PC-3 (cell line): ENCODE results near the gene OLFM2. TPM values are rescaled to one million over a fixed set of nuclear protein-coding genes. Genes with fewer than 3 reads are reported as not detected.

ENCODE experiments used
- ATAC-seq: fragments of 200-7000 bp; cut with Tn5 transposase; 2 replicates; pipeline ENCODE4 v1.9.1; 2020; ENCODE audit warnings: mild to moderate bottlenecking, moderate library complexity
- BruUV-seq: library from RNA; stranded (reverse); fragments of 400-500 nt; replicated peaks from 2 replicates; lab custom pipeline; 2021; lab: Mats Ljungman, UMichigan
- CTCF ChIA-PET: fragments of 300-600 bp; sonication (Branson Sonifier 250); formaldehyde crosslinking; loops from one replicate; lab custom pipeline; 2022; ENCODE audit warnings: antibody characterized with exemption; lab: Charles Lee
- POLR2A ChIA-PET: fragments of 300-600 bp; sonication (Branson Sonifier 250); formaldehyde crosslinking; loops from one replicate; lab custom pipeline; 2022; ENCODE audit warnings: antibody characterized with exemption; ENCODE audit not compliant: unreplicated experiment; lab: Charles Lee
- DNase-seq: peaks from one replicate; pipeline ENCODE4 v3.0.0-alpha.2; 2015
- H2AFZ ChIP-seq: fragments of 300-600 bp; sonication (generic); 2 replicates; pipeline ENCODE4 v1.6.0; 2016; ENCODE audit warnings: antibody characterized with exemption, low read length
- H3F3A ChIP-seq: fragments of 300-600 bp; sonication (generic); one replicate; pipeline ENCODE4 v1.6.0; 2017; ENCODE audit warnings: antibody characterized with exemption, low read length, control low read depth, mild to moderate bottlenecking; ENCODE audit not compliant: unreplicated experiment
- H3K27ac ChIP-seq: fragments of 300-600 bp; sonication (generic); 2 replicates; pipeline ENCODE4 v1.5.1; 2016; ENCODE audit warnings: mild to moderate bottlenecking, low read length
- H3K27me3 ChIP-seq: fragments of 300-600 bp; sonication (generic); 2 replicates; pipeline ENCODE4 v1.6.1; 2016; ENCODE audit warnings: low read length, mixed read lengths
- H3K36me3 ChIP-seq: fragments of 300-600 bp; sonication (generic); 2 replicates; pipeline ENCODE4 v1.6.1; 2016; ENCODE audit warnings: low read depth, mixed run types, low read length, mixed read lengths
- H3K4me1 ChIP-seq: fragments of 300-600 bp; sonication (generic); 2 replicates; pipeline ENCODE4 v1.5.1; 2016; ENCODE audit warnings: low read length; ENCODE audit not compliant: insufficient read depth
- H3K4me2 ChIP-seq: fragments of 300-600 bp; sonication (generic); 2 replicates; pipeline ENCODE4 v1.6.0; 2016; ENCODE audit warnings: low read length
- H3K4me3 ChIP-seq: fragments of 300-600 bp; sonication (generic); 2 replicates; pipeline ENCODE4 v1.5.1; 2016; ENCODE audit warnings: mild to moderate bottlenecking, low read length, mixed read lengths
- H3K79me2 ChIP-seq: fragments of 300-600 bp; sonication (generic); 2 replicates; pipeline ENCODE4 v1.6.1; 2017; ENCODE audit warnings: low read length, mixed read lengths
- H3K9ac ChIP-seq: fragments of 300-600 bp; sonication (generic); 2 replicates; pipeline ENCODE4 v1.6.0; 2016; ENCODE audit warnings: mild to moderate bottlenecking, low read length
- H3K9me2 ChIP-seq: fragments of 300-600 bp; sonication (generic); replicated peaks from 2 replicates; pipeline ENCODE4 v1.6.1; 2016; ENCODE audit warnings: mixed run types, low read length, mixed read lengths
- H3K9me3 ChIP-seq: fragments of 300-600 bp; sonication (generic); 2 replicates; pipeline ENCODE4 v1.6.1; 2016; ENCODE audit warnings: low read length, mixed read lengths
- H4K20me1 ChIP-seq: fragments of 300-600 bp; sonication (generic); 2 replicates; pipeline ENCODE4 v1.6.1; 2016; ENCODE audit warnings: low read length, mixed read lengths
- CTCF ChIP-seq: fragments of 300-600 bp; sonication (generic); conservative IDR thresholded peaks from 2 replicates; pipeline ENCODE4 v1.5.1; 2017; ENCODE audit warnings: antibody characterized with exemption, low read depth, mild to moderate bottlenecking, low read length
- EZH2 ChIP-seq: fragments of 300-600 bp; sonication (generic); IDR thresholded peaks from one replicate; pipeline ENCODE4 v1.6.1; 2017; ENCODE audit warnings: antibody characterized with exemption, mild to moderate bottlenecking, low read length; ENCODE audit not compliant: unreplicated experiment
- EZH2phosphoT487 ChIP-seq: fragments of 300-600 bp; sonication (generic); IDR thresholded peaks from 2 replicates; pipeline ENCODE4 v1.6.1; 2018; ENCODE audit warnings: mild to moderate bottlenecking, antibody characterized with exemption, low read length, borderline replicate concordance
- intact Hi-C: fragments of 100-400 bp; cut with micrococcal nuclease; formaldehyde crosslinking; loops from 2 replicates; pipeline ENCODE4 v1.9.0; 2023
- total RNA-seq: library from RNA; depleted of rRNA; stranded (reverse); fragments of >200 nt; gene quantifications from 2 replicates; pipeline ENCODE4 v1.2.3, GENCODE V29; 2014

The OLFM2 gene
- total RNA-seq, 1 experiment from 2014 or later, result 1.6 TPM

DNA sequence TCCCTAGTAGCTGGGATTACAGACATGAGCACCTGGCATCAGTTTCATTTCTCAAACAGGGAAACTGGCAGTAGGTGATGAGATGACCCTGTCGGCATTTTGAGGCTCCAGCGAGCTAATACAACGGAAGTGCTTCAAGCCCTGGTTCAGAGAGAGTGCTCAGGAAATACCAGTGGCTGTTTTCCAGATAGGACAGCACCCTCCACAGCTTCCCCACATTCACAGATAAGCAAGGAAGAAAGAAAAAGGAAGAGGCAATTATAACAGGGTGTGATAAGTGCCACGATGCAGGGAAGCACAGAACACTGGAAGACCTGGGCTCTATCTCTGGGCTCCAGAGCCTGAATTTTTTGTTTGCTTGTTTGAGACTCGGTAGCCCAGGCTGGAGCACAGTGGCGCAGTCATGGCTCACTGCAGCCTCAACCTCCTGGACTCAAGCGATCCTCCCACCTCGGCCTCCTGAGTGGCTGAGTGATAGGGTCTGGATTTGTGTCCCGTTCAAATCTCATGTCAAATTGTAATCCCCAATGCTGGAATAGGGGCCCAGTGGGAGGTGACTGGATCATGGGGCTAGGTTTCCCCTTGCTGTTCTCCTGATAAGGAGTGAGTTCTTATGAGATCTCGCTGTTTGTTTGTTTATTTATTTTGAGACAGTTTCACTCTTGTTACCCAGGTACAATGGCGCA lies 57.7 kb downstream of the OLFM2 start:
- no peaks in the 10 kb centered on the region for H3F3A ChIP-seq
- no peak overlapping the region for H3K9ac ChIP-seq

GRCh38 chr19:9877780-9878510 lies 58.4 kb downstream of the OLFM2 start:
- H3K27ac ChIP-seq, result peak overlapping the region; percentile 12; the same call in 1 of the 2 replicates
- H3K27me3 ChIP-seq, result no peaks in the 10 kb centered on the region
- no peaks in the 10 kb centered on the region for H3K9me2 ChIP-seq
- no peaks in the 10 kb centered on the region for H4K20me1 ChIP-seq
- TF ChIP-seq CTCF, result no peak
- TF ChIP-seq EZH2phosphoT487, result no peak
- TF ChIP-seq EZH2, result no peak
- no peaks in the 10 kb centered on the region for H3F3A ChIP-seq
- no peak overlapping the region for H3K4me3 ChIP-seq
- intact Hi-C loops, result no loop called here
- CTCF ChIA-PET, result no interaction called here
- BruUV-seq, result no TSS peak
- DNase-seq, result peak; percentile 68
- no peak overlapping the region for H3K9ac ChIP-seq
- POLR2A ChIA-PET, result no interaction called here
- no peaks in the 10 kb centered on the region for H3K36me3 ChIP-seq
- H3K4me1 ChIP-seq, result peaks cover 13% of the 10 kb centered on the region
- H2AFZ ChIP-seq, result peak overlapping the region; percentile 47; the same call in 1 of the 2 replicates
- H3K9me3 ChIP-seq, result no peaks in the 10 kb centered on the region
- H3K4me2 ChIP-seq, result peak overlapping the region; percentile 48
- H3K79me2 ChIP-seq, result no peaks in the 10 kb centered on the region
- ATAC-seq, result peak; percentile 67

More for the DNA sequence above, 57.7 kb downstream of the OLFM2 start:
- no peaks in the 10 kb centered on the region for H3K79me2 ChIP-seq
- H3K36me3 ChIP-seq, result no peaks in the 10 kb centered on the region
- H3K9me2 ChIP-seq, result no peaks in the 10 kb centered on the region
- no peak overlapping the region for H3K4me3 ChIP-seq
- intact Hi-C loops, result no loop called here
- DNase-seq (no peak), ATAC-seq (no peak)
- no TSS peak for BruUV-seq
- 0 out of 2 replicates have a peak overlapping the region, but pooled peaks have one; percentile 47 for H2AFZ ChIP-seq
- H3K9me3 ChIP-seq, result no peaks in the 10 kb centered on the region
- ChIA-PET CTCF (no interaction called here), POLR2A (no interaction called here)
- no peaks in the 10 kb centered on the region for H3K27me3 ChIP-seq
- peaks cover 17% of the 10 kb centered on the region for H3K4me1 ChIP-seq
- no peak overlapping the region for H3K27ac ChIP-seq
- H4K20me1 ChIP-seq, result no peaks in the 10 kb centered on the region
- 0 out of 2 replicates have a peak overlapping the region, but pooled peaks have one; percentile 48 for H3K4me2 ChIP-seq
- TF ChIP-seq CTCF (no peak), EZH2phosphoT487 (no peak), EZH2 (no peak)
